NB4 (cell line): Measurements from ENCODE around the gene DNAH8.

ENCODE experiments used
- CTCF ChIP-seq: IDR thresholded peaks from one replicate; pipeline ENCODE4 v1.5.1; 2012; ENCODE audit warnings: low read depth, low read length
- MYC ChIP-seq: IDR thresholded peaks from 2 replicates; pipeline ENCODE4 v1.6.1; 2011; ENCODE audit warnings: low read depth, low read length
- POLR2A ChIP-seq: IDR thresholded peaks from 2 replicates; pipeline ENCODE4 v1.6.1; 2011; ENCODE audit warnings: mild to moderate bottlenecking; ENCODE audit not compliant: insufficient read length; ENCODE audit errors: extremely low read depth
- TF ChIP-seq, protein P1 (sequence below): IDR thresholded peaks from 2 replicates; pipeline ENCODE4 v1.6.1; 2011; ENCODE audit warnings: low read depth, low read length

DNA sequence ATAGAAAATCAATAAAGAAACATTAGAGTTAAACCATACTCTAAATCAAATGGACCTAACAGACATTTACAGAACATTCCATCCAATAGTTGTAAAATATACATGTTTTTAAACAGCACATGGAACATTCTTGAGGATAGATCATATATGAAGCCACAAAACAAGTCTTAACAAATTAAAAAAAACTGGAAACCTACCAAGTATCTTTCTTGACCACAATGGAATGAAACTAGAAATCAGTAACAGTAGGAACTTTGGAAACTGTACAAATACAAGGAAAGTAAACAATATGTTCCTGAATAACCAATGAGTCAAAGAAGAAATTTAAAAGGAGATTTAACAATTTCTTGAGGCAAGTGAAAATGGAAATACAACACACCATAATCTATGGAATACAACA, 242.3 kb downstream of the DNAH8 start:
- TF ChIP-seq CTCF (no peak), POLR2A (no peak), MYC (no peak)
- TF ChIP-seq, protein P1, sequence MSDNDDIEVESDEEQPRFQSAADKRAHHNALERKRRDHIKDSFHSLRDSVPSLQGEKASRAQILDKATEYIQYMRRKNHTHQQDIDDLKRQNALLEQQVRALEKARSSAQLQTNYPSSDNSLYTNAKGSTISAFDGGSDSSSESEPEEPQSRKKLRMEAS = no peak
